ENCODE data around the gene DLEC1.

DLEC1 gene

GRCh38 chr3:38095669-38096483 lies 56.9 kb downstream of the DLEC1 start:
- H3K9me3 ChIP-seq (replicated peaks; ENCODE audit: low read length): no peaks in the 10 kb centered on the region
- no peaks in the 10 kb centered on the region for H3K36me3 ChIP-seq (ENCODE audit: insufficient read depth, low read length)
- H3K4me2 ChIP-seq (ENCODE audit: low read length): no peak overlapping the region
- peaks cover 87% of the 10 kb centered on the region for H3K27me3 ChIP-seq (ENCODE audit: control insufficient read depth, insufficient read depth, low read length)
- no peaks in the 10 kb centered on the region for H3K4me1 ChIP-seq (ENCODE audit: control insufficient read depth, insufficient read depth, low read length)
- H3K9ac ChIP-seq (ENCODE audit: low read depth, low read length): no peak overlapping the region
- H3K4me3 ChIP-seq (ENCODE audit: low read length): no peak overlapping the region

GRCh38 chr3:38097446-38098375 lies 58.7 kb downstream of the DLEC1 start:
- Histone ChIP-seq H3K4me2 (ENCODE audit: low read length) (no peak overlapping the region), H3K36me3 (ENCODE audit: insufficient read depth, low read length) (no peaks in the 10 kb centered on the region), H3K27me3 (ENCODE audit: control insufficient read depth, insufficient read depth, low read length) (peaks cover 85% of the 10 kb centered on the region), H3K9ac (ENCODE audit: low read depth, low read length) (no peak overlapping the region), H3K9me3 (replicated peaks; ENCODE audit: low read length) (no peaks in the 10 kb centered on the region), H3K4me1 (ENCODE audit: control insufficient read depth, insufficient read depth, low read length) (no peaks in the 10 kb centered on the region), H3K4me3 (ENCODE audit: low read length) (no peak overlapping the region)

DNA sequence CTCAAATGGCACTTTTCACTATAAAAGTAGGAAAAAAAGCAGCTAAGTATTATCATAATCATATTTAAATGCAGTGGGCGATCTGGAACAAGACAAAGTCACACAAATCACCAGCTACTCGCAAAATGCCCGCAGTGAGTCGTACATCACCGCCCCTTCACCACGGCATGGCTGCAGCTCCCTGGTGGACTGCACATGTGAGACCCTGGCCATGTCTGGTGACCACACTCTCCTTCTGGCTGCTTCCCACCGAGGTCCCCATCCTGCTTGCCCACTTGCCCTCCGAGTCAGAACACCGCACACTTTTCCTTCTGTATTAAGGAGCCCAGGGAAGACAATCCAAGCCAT lies 59.3 kb downstream of the DLEC1 start:
- Histone ChIP-seq H3K9me3 (replicated peaks; ENCODE audit: low read length) (no peaks in the 10 kb centered on the region), H3K27me3 (ENCODE audit: control insufficient read depth, insufficient read depth, low read length) (peaks cover 84% of the 10 kb centered on the region), H3K4me2 (ENCODE audit: low read length) (no peak overlapping the region), H3K4me3 (ENCODE audit: low read length) (no peak overlapping the region), H3K9ac (ENCODE audit: low read depth, low read length) (no peak overlapping the region), H3K36me3 (ENCODE audit: insufficient read depth, low read length) (no peaks in the 10 kb centered on the region), H3K4me1 (ENCODE audit: control insufficient read depth, insufficient read depth, low read length) (no peaks in the 10 kb centered on the region)

GRCh38 chr3:38099518-38099917 lies 60.5 kb downstream of the DLEC1 start:
- H3K4me3 ChIP-seq (ENCODE audit: low read length): no peak overlapping the region
- H3K27me3 ChIP-seq (ENCODE audit: control insufficient read depth, insufficient read depth, low read length): peaks cover 79% of the 10 kb centered on the region
- no peak overlapping the region for H3K9ac ChIP-seq (ENCODE audit: low read depth, low read length)
- no peaks in the 10 kb centered on the region for H3K36me3 ChIP-seq (ENCODE audit: insufficient read depth, low read length)
- H3K9me3 ChIP-seq (replicated peaks; ENCODE audit: low read length): no peaks in the 10 kb centered on the region
- no peak overlapping the region for H3K4me2 ChIP-seq (ENCODE audit: low read length)
- H3K4me1 ChIP-seq (ENCODE audit: control insufficient read depth, insufficient read depth, low read length): no peaks in the 10 kb centered on the region

DNA sequence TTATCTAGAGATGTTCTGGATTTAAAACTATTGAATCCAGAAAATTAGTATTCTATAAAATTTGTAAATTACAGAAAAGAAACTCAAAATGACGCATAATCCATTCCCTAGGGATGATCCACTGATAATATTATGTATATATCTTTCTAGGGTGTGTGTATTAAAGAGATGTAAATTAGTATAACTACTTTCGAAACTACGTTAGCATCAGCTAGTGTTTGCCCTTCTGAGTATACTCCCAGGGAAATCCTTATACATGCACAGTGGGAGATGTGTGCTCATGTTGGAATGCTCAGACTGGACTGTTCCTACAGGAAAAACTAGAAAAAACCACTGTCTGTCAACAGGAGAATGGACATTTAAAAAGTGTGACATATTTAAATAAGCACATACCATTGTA lies 61.5 kb downstream of the DLEC1 start:
- Histone ChIP-seq H3K9me3 (replicated peaks; ENCODE audit: low read length) (no peaks in the 10 kb centered on the region), H3K27me3 (ENCODE audit: control insufficient read depth, insufficient read depth, low read length) (peaks cover 74% of the 10 kb centered on the region), H3K4me2 (ENCODE audit: low read length) (no peak overlapping the region), H3K4me3 (ENCODE audit: low read length) (no peak overlapping the region), H3K9ac (ENCODE audit: low read depth, low read length) (no peak overlapping the region), H3K36me3 (ENCODE audit: insufficient read depth, low read length) (no peaks in the 10 kb centered on the region), H3K4me1 (ENCODE audit: control insufficient read depth, insufficient read depth, low read length) (no peaks in the 10 kb centered on the region)

DNA sequence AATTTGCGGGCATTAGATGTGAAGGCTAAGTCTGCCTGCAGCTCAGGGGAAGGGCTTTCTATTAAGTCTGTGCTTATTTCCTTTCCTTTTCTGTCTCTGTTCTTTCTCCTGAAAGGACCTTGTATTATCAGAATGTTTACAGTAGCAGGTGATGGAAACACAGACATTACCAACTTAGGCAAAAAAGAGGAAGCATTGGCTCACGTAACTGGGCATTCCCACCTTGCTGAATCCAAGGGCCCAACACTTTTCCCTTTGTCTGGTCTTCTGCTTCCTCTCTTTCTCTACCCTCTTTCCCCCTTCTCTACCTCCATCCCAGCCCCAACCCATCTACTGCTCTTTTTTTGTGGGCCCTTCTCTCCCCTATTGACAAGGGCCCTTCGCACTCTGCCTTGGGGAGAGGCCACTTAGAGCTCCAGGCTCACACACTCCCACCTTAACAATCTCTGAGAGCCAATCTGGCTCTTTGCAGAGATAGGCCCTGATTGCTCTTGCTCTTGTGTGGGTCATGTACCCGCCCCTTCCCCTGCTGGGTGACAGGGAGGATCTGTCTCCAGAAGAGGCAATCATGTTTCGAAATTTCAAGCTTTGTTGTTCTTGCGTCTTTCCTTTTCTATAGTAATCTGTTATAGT lies 62.9 kb downstream of the DLEC1 start:
- Histone ChIP-seq H3K9ac (ENCODE audit: low read depth, low read length) (no peak overlapping the region), H3K4me2 (ENCODE audit: low read length) (no peak overlapping the region), H3K9me3 (replicated peaks; ENCODE audit: low read length) (no peaks in the 10 kb centered on the region), H3K4me3 (ENCODE audit: low read length) (no peak overlapping the region), H3K27me3 (ENCODE audit: control insufficient read depth, insufficient read depth, low read length) (peaks cover 65% of the 10 kb centered on the region), H3K36me3 (ENCODE audit: insufficient read depth, low read length) (no peaks in the 10 kb centered on the region), H3K4me1 (ENCODE audit: control insufficient read depth, insufficient read depth, low read length) (no peaks in the 10 kb centered on the region)

GRCh38 chr3:38102444-38102814 lies 63.4 kb downstream of the DLEC1 start:
- Histone ChIP-seq H3K27me3 (ENCODE audit: control insufficient read depth, insufficient read depth, low read length) (peaks cover 60% of the 10 kb centered on the region), H3K4me1 (ENCODE audit: control insufficient read depth, insufficient read depth, low read length) (no peaks in the 10 kb centered on the region), H3K4me2 (ENCODE audit: low read length) (no peak overlapping the region), H3K4me3 (ENCODE audit: low read length) (no peak overlapping the region), H3K9me3 (replicated peaks; ENCODE audit: low read length) (no peaks in the 10 kb centered on the region), H3K9ac (ENCODE audit: low read depth, low read length) (no peak overlapping the region), H3K36me3 (ENCODE audit: insufficient read depth, low read length) (no peaks in the 10 kb centered on the region)

DNA sequence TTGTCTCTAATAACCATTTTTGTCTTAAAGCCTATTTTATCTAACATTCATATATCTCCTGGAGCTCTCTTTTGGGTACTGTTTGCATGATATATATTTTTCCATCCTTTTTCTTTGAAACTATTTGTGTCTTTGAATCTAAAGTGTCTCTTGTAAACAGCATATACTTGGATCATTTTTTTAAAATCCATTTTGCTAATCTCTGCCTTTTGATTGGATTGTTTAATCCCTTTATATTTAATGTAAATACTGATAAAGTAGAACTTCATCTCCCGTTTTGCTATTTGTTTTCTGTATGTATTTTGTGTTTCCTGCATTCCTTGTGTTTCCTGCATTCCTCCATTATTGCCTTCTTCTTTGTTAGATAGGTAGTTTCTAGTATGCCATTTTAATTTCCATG lies 66.5 kb downstream of the DLEC1 start:
- Histone ChIP-seq H3K27me3 (ENCODE audit: control insufficient read depth, insufficient read depth, low read length) (peaks cover 37% of the 10 kb centered on the region), H3K4me1 (ENCODE audit: control insufficient read depth, insufficient read depth, low read length) (no peaks in the 10 kb centered on the region), H3K4me2 (ENCODE audit: low read length) (no peak overlapping the region), H3K36me3 (ENCODE audit: insufficient read depth, low read length) (no peaks in the 10 kb centered on the region), H3K4me3 (ENCODE audit: low read length) (no peak overlapping the region), H3K9ac (ENCODE audit: low read depth, low read length) (no peak overlapping the region), H3K9me3 (replicated peaks; ENCODE audit: low read length) (no peaks in the 10 kb centered on the region)

DNA sequence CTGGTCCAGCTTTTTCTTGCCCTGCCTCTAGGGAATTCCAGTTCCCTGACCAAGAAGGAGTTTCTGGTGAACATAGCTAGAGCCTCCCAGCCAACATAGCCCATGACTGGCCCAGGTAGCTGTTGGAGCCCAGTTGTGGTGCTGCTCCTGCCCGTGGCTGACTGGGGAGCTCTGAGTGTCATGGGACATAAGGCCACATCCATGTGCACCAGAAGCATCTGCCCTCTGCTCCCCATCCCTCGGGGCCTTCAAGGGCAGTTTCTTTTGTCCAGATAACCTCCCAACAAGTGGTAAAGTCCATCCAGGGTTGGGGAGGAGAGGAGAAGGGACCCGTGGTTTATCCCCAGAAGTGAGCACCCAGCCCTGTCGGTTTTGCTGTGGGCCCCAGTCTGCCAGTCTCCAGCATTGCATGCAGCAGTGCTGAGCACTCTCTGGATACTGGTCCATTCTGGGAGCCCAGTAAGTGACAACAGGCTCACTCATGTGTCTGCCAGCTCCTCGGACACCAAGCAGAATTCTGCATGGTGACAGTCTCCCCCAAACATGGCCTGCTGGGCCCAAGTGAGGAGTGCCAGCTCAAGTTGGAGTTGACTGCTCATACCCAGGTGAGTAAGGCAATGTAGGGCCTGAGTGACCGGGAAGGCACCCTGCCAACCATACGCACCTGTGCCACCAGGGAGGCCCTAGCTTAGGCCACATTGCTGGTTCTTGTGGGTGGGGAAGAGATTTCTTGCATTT lies 69.1 kb downstream of the DLEC1 start:
- Histone ChIP-seq H3K4me2 (ENCODE audit: low read length) (no peak overlapping the region), H3K4me3 (ENCODE audit: low read length) (no peak overlapping the region), H3K4me1 (ENCODE audit: control insufficient read depth, insufficient read depth, low read length) (no peaks in the 10 kb centered on the region), H3K9ac (ENCODE audit: low read depth, low read length) (no peak overlapping the region), H3K36me3 (ENCODE audit: insufficient read depth, low read length) (no peaks in the 10 kb centered on the region), H3K27me3 (ENCODE audit: control insufficient read depth, insufficient read depth, low read length) (peaks cover 26% of the 10 kb centered on the region), H3K9me3 (replicated peaks; ENCODE audit: low read length) (no peaks in the 10 kb centered on the region)

- H3K36me3 ChIP-seq (ENCODE audit: insufficient read depth, low read length): no peaks in the 10 kb centered on the region
- H3K4me3 ChIP-seq (ENCODE audit: low read length): no peak overlapping the region
- H3K9me3 ChIP-seq (replicated peaks; ENCODE audit: low read length): no peaks in the 10 kb centered on the region
- no peaks in the 10 kb centered on the region for H3K4me1 ChIP-seq (ENCODE audit: control insufficient read depth, insufficient read depth, low read length)
- H3K9ac ChIP-seq (ENCODE audit: low read depth, low read length): no peak overlapping the region
- peaks cover 18% of the 10 kb centered on the region for H3K27me3 ChIP-seq (ENCODE audit: control insufficient read depth, insufficient read depth, low read length)
- H3K4me2 ChIP-seq (ENCODE audit: low read length): no peak overlapping the region
Observed at GRCh38 chr3:38108649-38109579, 69.9 kb downstream of the DLEC1 start.
